T-helper 17 cell (primary cell): ENCODE data around the gene MYL5. TPM values are rescaled to one million over a fixed set of nuclear protein-coding genes. Genes with fewer than 3 reads are reported as not detected.

Source experiments
- ATAC-seq: fragments of 150-1000 bp; cut with Tn5 transposase; 2 replicates; pipeline ENCODE4 v1.10.0; 2021; ENCODE audit warnings: mild to moderate bottlenecking, moderate library complexity
- DNase-seq, 3 donors: peaks; one replicate each; pipeline versions ENCODE4 v3.0.0 to v3.0.0-alpha.2; 2020 to 2021
- H3K9me3 ChIP-seq: one replicate; pipeline ENCODE4 v1.7.0; 2013; ENCODE audit warnings: low read length, mild to moderate bottlenecking; ENCODE audit not compliant: control insufficient read depth, poor library complexity, severe bottlenecking
- H3K27ac Mint-ChIP-seq: one replicate; pipeline ENCODE4 v1.8.0; 2022; ENCODE audit warnings: mild to moderate bottlenecking, moderate library complexity, mixed read lengths
- H3K27me3 Mint-ChIP-seq: one replicate; pipeline ENCODE4 v1.8.0; 2022; ENCODE audit warnings: mixed read lengths
- H3K36me3 Mint-ChIP-seq: one replicate; pipeline ENCODE4 v1.8.0; 2022; ENCODE audit warnings: low read depth, mixed read lengths
- H3K4me1 Mint-ChIP-seq: one replicate; pipeline ENCODE4 v1.8.0; 2022; ENCODE audit warnings: mild to moderate bottlenecking, mixed read lengths
- H3K4me3 Mint-ChIP-seq: one replicate; pipeline ENCODE4 v1.8.0; 2022; ENCODE audit warnings: mild to moderate bottlenecking, moderate library complexity, mixed read lengths
- total RNA-seq, 4 donors: library from RNA in 2 of 4; stranded (reverse) in 2 of 4; gene quantifications; one replicate each; pipeline ENCODE4 v1.2.3 and lab custom pipeline; 2022 to 2026

Gene MYL5
- total RNA-seq, 2 donors from 2014 or later, result 20.3 to 22.9 TPM

DNA sequence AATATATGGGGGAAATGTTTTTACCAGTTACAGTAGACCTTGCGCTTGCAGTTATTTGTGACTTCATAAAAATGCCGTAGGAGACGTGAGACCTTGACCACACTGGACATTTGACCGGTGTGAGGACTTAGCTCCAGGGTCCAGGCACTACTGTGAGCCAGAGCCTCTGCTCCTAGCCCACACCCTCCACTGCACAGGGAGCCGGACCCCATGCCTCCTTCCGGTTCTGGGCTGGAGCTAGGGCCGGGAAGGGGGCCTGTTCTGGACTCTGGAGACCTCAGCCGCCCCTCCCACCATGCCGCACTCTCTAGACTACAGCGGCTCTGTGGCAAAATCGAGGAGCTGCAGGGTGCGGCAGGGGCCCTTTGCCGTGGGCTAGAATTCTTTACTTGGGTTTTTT, 36.6 kb downstream of the MYL5 start:
- H3K27ac Mint-ChIP-seq, result no peak overlapping the region
- H3K9me3 ChIP-seq, result no peaks in the 10 kb centered on the region
- peaks cover 24% of the 10 kb centered on the region for H3K4me1 Mint-ChIP-seq
- H3K4me3 Mint-ChIP-seq, result no peak overlapping the region
- no peaks in the 10 kb centered on the region for H3K27me3 Mint-ChIP-seq
- H3K36me3 Mint-ChIP-seq, result no peaks in the 10 kb centered on the region
- DNase-seq (no peak), ATAC-seq (no peak)

DNA sequence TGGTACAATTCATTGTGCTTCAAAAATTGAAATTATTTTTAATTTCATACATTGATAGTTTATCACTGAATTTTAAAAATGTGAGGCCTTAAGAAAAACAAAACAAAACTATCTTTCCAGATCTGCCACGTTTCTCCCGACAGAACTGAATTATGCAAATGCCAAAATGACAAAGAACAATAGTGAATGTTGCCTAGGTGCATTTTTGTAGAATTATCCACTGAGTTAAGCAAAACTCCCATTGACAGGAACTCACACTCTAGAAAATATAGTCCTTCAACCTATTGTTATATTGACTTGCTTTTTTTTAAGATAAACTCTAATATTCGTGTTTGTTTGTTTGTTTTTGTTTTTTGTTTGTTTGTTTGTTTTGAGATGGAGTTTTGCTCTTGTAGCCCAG, 37.8 kb downstream of the MYL5 start:
- H3K27ac Mint-ChIP-seq, result peak overlapping the region; percentile 47
- peaks cover 22% of the 10 kb centered on the region for H3K4me1 Mint-ChIP-seq
- no peaks in the 10 kb centered on the region for H3K27me3 Mint-ChIP-seq
- no peak overlapping the region for H3K4me3 Mint-ChIP-seq
- H3K36me3 Mint-ChIP-seq, result no peaks in the 10 kb centered on the region
- no peaks in the 10 kb centered on the region for H3K9me3 ChIP-seq
- no peak for DNase-seq
- ATAC-seq, result no peak

DNA sequence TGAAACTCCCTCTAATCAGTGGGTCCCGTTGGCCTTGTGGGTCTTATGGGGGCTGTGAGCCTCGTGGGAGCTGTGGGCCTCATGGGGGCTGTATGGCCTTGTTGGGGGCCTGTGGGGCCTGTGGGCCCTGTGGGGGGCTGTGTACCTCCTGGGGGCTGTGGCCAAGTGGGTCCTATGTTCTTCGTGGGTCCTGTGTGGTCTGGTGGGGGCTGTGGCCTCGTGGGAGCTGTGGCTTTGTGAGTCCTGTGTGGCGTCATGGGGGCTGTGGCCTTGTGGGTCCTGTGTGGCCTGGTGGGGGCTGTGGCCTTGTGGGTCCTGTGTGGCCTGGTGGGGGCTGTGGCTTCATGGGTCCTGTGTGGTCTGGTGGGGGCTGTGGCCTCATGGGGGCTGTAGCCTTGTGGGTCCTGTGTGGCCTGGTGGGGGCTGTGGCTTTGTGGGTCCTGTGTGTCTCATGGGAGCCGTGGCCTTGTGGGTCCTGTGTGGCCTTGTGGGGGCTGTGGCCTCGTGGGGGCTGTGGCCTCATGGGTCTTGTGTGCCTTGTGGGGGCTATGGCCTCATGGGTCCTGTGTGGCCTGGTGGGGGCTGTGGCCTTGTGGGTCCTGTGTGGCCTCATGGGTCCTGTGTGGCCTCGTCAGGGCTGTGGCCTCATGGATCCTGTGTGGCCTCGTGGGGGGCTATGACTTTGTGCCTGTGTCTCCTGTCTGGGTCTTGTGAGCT, 38.7 kb downstream of the MYL5 start:
- DNase-seq (no peak), ATAC-seq (no peak)
- Mint-ChIP-seq H3K27ac (peak overlapping the region; percentile 47), H3K36me3 (no peaks in the 10 kb centered on the region), H3K4me3 (no peak overlapping the region), H3K4me1 (peaks cover 28% of the 10 kb centered on the region), H3K27me3 (no peaks in the 10 kb centered on the region)
- H3K9me3 ChIP-seq, result no peaks in the 10 kb centered on the region

DNA sequence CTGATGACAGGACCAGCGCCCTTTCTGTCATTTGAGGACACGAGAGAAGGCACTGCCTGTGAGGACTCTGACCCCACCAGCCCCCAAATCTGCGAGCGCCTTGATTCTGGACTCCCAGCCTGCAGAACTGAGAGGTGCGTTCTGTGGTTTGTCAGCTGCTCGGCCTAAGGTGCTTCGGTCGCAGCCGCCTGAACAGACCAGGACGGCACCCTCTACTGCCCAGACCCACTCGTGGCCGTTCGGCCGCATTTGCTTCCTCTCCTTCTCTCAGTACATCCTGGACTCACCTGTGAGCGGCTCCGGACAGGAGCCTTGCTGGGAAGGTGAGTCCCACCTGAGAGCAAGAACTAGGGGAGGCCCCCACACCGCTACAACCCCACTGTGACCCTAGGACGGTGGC, 39.7 kb downstream of the MYL5 start:
- H3K4me3 Mint-ChIP-seq, result no peak overlapping the region
- H3K27ac Mint-ChIP-seq, result peak overlapping the region; percentile 61
- H3K36me3 Mint-ChIP-seq, result no peaks in the 10 kb centered on the region
- ATAC-seq (no peak), DNase-seq (no peak)
- peaks cover 22% of the 10 kb centered on the region for H3K4me1 Mint-ChIP-seq
- H3K27me3 Mint-ChIP-seq, result no peaks in the 10 kb centered on the region
- no peaks in the 10 kb centered on the region for H3K9me3 ChIP-seq

DNA sequence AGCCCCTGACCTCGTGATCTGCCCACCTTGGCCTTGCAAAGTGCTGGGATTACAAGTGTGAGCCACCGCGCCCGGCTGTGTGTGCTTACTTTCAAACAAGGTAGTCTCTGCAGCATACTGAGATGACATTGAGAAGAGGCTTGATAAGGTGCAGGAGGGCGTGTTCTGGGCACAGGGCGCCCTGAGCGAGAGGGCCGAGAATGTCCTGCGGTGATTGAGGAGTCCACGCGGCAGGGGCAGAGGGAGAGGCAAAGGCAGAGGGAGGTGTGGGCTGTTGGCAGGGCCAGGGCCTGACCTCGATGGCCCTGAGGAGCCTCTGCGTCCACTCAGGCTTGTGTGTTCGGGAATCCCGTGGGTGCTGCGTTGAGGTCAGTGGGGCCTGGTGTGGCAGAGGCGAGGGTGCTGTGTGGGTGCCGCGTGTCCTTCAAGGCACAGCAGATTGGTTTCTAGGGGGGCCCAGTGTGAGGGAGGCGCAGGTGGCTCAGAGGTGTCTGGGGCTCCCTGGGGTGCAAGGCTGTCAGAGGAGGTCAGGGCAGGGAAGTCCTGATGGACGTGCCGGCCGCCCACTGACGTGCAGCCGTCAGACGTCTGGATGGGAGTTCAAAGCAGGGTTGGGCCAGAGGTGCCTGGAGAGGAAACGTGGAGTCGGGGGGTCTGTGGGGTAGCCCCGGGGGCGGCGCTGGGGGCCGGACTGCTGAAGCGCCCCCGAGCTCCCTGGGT, 43.4 kb downstream of the MYL5 start:
- no peak for ATAC-seq
- H3K36me3 Mint-ChIP-seq, result no peaks in the 10 kb centered on the region

DNA sequence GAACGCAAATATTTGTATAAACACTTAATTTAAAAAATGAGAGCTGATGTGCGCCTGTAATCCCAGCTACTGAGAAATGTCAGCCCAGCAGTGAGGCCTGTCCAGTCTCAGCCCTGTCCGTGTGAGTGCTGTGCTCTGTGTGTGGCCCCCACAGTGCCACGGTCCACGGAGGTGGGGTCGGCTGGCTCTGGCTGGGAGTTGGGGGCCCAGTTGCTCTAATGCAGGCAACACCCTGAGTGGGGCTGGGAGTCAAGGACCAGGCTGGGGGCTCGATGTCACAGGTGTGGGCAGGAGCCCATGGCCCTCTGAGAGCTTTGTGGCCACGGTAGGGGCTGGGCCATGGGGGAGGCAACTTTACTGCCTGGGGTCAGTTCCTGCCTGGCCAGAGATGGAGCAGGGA, 44.1 kb downstream of the MYL5 start:
- no peak for DNase-seq
- H3K9me3 ChIP-seq, result no peaks in the 10 kb centered on the region
- no peak overlapping the region for H3K27ac Mint-ChIP-seq
- no peak for ATAC-seq
- H3K27me3 Mint-ChIP-seq, result no peaks in the 10 kb centered on the region
- H3K36me3 Mint-ChIP-seq, result no peaks in the 10 kb centered on the region
- no peak overlapping the region for H3K4me3 Mint-ChIP-seq
- peaks cover 16% of the 10 kb centered on the region for H3K4me1 Mint-ChIP-seq

More for the DNA sequence above, 43.4 kb downstream of the MYL5 start:
- Mint-ChIP-seq H3K27me3 (no peaks in the 10 kb centered on the region), H3K4me1 (peaks cover 15% of the 10 kb centered on the region), H3K4me3 (no peak overlapping the region), H3K27ac (no peak overlapping the region)
- no peak for DNase-seq
- H3K9me3 ChIP-seq, result no peaks in the 10 kb centered on the region

DNA sequence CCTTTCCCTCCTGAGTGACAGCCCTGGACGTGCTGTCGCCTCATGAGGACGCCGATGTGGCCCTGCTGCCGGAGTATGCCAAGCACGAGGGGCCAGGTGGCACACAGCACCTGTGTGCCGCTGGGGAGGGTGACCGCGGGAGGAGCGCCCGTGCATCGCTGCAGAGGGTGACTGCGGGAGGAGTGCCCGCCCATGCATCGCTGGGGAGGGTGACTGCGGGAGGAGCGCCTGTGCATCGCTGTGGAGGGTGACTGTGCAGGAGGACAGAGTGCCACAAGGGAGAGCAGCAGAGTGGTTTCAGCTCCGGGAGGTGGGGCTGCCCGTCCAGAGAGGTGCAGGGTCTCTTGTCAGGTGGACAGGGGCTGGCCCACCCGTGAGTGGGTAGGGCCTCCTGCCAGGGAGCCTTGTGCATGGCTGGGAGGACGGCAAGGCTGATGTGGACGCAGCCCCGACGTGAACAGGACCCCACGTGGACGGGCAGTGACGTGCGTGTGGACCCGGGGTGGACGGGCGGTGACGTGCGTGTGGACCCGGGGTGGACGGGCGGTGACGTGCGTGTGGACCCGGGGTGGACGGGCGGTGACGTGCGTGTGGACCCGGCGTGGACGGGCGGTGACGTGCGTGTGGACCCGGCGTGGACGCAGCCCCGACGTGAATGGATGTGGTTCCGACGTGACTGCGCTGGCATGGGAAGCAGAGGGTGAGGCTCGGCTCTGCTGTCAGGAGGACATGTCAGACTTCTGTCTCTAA, 45.9 kb downstream of the MYL5 start:
- no peak overlapping the region for H3K27ac Mint-ChIP-seq
- no peaks in the 10 kb centered on the region for H3K36me3 Mint-ChIP-seq
- no peaks in the 10 kb centered on the region for H3K27me3 Mint-ChIP-seq
- ATAC-seq (no peak), DNase-seq (no peak)
- peak overlapping the region; percentile 13 for H3K4me3 Mint-ChIP-seq
- no peaks in the 10 kb centered on the region for H3K9me3 ChIP-seq
- H3K4me1 Mint-ChIP-seq, result peaks cover 15% of the 10 kb centered on the region

DNA sequence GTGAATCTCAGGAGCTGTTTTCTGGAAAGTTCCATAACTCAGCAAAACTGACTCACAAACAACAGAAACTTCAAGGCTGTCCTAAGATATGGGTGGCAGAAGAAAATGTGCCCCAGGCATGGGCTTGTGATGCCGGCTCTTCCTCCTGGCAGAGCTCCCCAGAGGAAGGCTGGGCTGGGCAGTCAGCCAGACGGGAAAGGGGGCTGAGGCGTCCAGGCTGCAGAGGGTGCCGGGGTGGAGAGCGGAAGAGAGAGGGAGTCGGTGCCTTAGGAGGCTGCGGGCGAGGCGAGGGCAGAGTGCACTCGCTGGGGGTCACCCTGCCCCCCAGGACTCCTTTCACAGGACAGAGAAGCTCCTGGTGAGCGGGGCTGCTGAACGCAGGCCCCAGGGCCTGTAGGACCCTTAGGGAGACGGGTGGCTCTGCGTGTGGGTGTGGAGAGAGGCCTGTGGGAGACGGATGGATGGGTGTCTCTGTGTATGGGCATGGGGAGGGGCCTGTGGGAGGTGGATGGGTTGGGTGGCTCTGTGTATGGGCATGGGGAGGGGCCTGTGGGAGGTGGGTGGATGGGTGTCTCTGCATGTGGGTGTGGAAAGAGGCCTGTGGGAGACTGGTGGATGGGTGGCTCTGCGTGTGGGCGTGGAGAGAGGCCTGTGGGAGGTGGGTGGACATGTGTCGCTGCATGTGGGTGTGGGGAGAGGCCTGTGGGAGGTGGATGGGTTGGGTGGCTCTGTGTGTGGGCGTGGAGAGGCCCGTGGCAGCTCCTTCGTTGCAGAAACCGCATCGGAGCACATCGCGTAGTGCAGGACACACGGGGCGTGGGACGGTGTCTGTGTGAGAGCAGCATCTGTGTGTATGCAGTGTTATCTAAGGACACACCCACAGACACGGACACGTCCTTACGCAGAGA, 47.2 kb downstream of the MYL5 start:
- H3K4me3 Mint-ChIP-seq, result no peak overlapping the region
- peak overlapping the region; percentile 27 for H3K27ac Mint-ChIP-seq
- no peaks in the 10 kb centered on the region for H3K9me3 ChIP-seq
- no peaks in the 10 kb centered on the region for H3K36me3 Mint-ChIP-seq
- DNase-seq (no peak), ATAC-seq (no peak)
- H3K4me1 Mint-ChIP-seq, result peaks cover 17% of the 10 kb centered on the region
- no peaks in the 10 kb centered on the region for H3K27me3 Mint-ChIP-seq

DNA sequence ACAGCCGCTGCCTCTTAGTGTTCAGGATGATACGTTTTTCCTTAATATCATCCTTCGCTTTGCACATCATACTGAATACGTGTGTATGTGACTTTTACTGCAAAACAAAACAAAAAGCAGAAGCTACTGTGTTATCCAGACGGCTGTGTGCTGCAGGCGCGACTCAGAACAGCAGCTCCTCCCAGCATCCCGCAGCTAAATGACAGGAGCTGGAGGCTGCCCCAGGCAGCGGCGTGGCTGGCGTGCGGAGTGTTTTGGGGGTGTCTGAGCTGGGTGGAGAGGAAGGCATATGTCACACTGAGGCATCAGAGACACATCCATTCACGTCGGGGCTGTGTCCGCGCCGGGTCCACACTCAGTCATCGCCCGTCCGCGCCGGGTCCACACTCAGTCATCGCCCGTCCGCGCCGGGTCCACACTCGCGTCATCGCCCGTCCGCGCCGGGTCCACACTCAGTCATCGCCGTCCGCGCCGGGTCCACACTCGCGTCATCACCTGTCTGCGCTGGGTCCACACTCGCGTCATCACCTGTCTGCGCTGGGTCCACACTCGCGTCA, 47.9 kb downstream of the MYL5 start:
- no peaks in the 10 kb centered on the region for H3K9me3 ChIP-seq
- H3K4me3 Mint-ChIP-seq, result no peak overlapping the region
- no peak for DNase-seq
- H3K27me3 Mint-ChIP-seq, result no peaks in the 10 kb centered on the region
- peak overlapping the region; percentile 27 for H3K27ac Mint-ChIP-seq
- no peaks in the 10 kb centered on the region for H3K36me3 Mint-ChIP-seq
- ATAC-seq, result no peak
- H3K4me1 Mint-ChIP-seq, result peaks cover 21% of the 10 kb centered on the region

DNA sequence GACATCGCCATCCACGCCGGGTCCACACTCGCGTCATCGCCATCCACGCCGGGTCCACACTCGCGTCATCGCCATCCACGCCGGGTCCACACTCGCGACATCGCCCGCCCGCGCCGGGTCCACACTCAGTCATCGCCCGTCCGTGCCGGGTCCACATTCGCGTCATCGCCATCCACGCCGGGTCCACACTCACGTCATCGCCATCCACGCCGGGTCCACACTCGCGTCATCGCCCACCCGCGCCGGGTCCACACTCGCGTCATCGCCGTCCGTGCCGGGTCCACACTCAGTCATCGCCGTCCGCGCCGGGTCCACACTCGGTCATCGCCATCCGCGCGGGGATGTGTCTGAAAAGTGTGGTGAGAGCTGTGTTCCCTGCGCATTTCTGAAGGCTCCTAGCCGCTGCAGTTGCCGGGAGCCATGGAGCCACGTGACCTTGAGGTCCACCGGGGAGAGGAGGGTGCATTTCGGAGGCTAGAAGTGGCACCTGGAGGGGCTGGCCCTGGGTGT, 48.6 kb downstream of the MYL5 start:
- no peaks in the 10 kb centered on the region for H3K27me3 Mint-ChIP-seq
- ATAC-seq, result no peak
- H3K9me3 ChIP-seq, result no peaks in the 10 kb centered on the region

DNA sequence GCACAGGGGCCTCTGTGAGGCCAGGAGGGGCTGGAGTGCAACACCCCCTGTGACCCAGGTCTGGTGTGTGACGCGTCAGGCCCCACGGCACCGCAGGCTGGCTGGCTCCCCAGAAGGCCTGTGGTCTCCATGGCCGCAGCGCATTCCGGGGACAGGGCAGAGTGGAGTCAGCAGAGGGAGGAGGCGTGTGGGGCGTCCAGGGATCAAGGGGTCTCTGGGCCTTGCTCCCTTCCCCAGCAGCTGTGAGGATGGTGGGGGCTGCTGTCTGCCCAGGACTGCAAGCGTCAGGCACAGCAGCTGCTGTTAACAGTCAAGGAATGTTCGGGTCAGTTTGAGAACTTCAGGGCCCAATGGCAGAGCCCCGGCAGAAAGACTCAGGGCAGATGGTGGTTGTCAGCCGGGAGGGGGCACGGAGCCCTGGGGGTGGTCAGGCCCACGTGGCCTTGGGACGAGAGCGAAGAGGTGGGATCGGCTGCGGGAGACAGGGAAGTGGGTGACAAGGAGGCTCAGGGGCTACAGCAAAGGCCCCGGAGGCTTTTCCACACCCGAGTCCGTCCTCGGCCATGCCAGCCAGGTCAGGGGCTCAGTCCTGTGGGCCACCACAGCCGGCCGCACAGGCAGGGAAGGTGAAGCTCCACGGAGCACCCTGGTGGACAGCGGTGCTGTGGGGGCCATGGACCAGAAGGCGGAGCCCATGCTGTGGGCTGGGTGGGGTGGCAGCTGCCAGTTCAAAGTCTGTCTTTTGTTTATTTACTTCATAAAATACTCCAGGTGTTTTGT, 49.6 kb downstream of the MYL5 start:
- Mint-ChIP-seq H3K4me3 (no peak overlapping the region), H3K27me3 (no peaks in the 10 kb centered on the region), H3K4me1 (peaks cover 15% of the 10 kb centered on the region), H3K27ac (peak overlapping the region; percentile 32), H3K36me3 (no peaks in the 10 kb centered on the region)
- ATAC-seq (no peak), DNase-seq (no peak)
- no peaks in the 10 kb centered on the region for H3K9me3 ChIP-seq

More for the DNA sequence above, 48.6 kb downstream of the MYL5 start:
- peaks cover 16% of the 10 kb centered on the region for H3K4me1 Mint-ChIP-seq
- no peak for DNase-seq
- H3K27ac Mint-ChIP-seq, result no peak overlapping the region
- no peak overlapping the region for H3K4me3 Mint-ChIP-seq
- H3K36me3 Mint-ChIP-seq, result no peaks in the 10 kb centered on the region
